H1 (cell line): ENCODE measurements around the gene PHLDA3. TPM values are rescaled to one million over a fixed set of nuclear protein-coding genes. Genes with fewer than 3 reads are reported as not detected.

ENCODE experiments used
- CTCF ChIA-PET: fragments of 300-600 bp; sonication (Branson Sonifier 250); formaldehyde crosslinking; loops from one replicate; lab custom pipeline; 2021; ENCODE audit not compliant: partially characterized antibody; lab: Charles Lee
- POLR2A ChIA-PET: fragments of 300-600 bp; sonication (Branson Sonifier 250); formaldehyde crosslinking; loops from one replicate; lab custom pipeline; 2021; ENCODE audit warnings: inconsistent platforms; ENCODE audit not compliant: partially characterized antibody; lab: Charles Lee
- DNase-seq, 2 experiments: peaks; one replicate each; pipeline versions ENCODE4 v3.0.0 to v3.0.0-alpha.2; 2010 to 2022; ENCODE audit warnings: low spot score in 2 of 2, low read depth in 1 of 2, mixed read lengths in 1 of 2
- FAIRE-seq: peaks from 2 replicates; lab custom pipeline; 2011; peaks lifted over from hg19 to GRCh38; lab: Jason Lieb, UNC
- H2AFZ ChIP-seq: 2 replicates; pipeline ENCODE4 v1.8.1; 2012; ENCODE audit warnings: low read length, inconsistent platforms
- H2AK5ac ChIP-seq: 2 replicates; pipeline ENCODE4 v1.6.1; 2013; ENCODE audit warnings: low read depth, low read length
- H2BK120ac ChIP-seq: replicated peaks from 2 replicates; pipeline ENCODE3; 2013; ENCODE audit warnings: low read depth, low read length, inconsistent platforms
- H2BK12ac ChIP-seq: 2 replicates; pipeline ENCODE4 v1.6.1; 2013; ENCODE audit warnings: low read depth, low read length
- H2BK15ac ChIP-seq: 2 replicates; pipeline ENCODE4 v1.6.1; 2013; ENCODE audit warnings: low read length
- H2BK20ac ChIP-seq: 2 replicates; pipeline ENCODE4 v1.6.1; 2013; ENCODE audit warnings: low read length
- H2BK5ac ChIP-seq: 2 replicates; pipeline ENCODE4 v1.6.1; 2013; ENCODE audit warnings: low read depth, low read length
- H3K14ac ChIP-seq: 2 replicates; pipeline ENCODE4 v1.6.1; 2013; ENCODE audit warnings: inconsistent platforms; ENCODE audit not compliant: insufficient read length
- H3K18ac ChIP-seq: 2 replicates; pipeline ENCODE4 v1.6.1; 2013; ENCODE audit warnings: low read length; ENCODE audit errors: extremely low read depth
- H3K23ac ChIP-seq: 2 replicates; pipeline ENCODE4 v1.6.1; 2013; ENCODE audit warnings: inconsistent platforms; ENCODE audit not compliant: insufficient read length
- H3K23me2 ChIP-seq: 2 replicates; pipeline ENCODE4 v1.6.1; 2013; ENCODE audit warnings: low read depth, low read length
- H3K27ac ChIP-seq: 2 replicates; pipeline ENCODE4 v1.6.1; 2011; ENCODE audit warnings: low read depth, low read length, inconsistent platforms
- H3K27me3 ChIP-seq, 4 experiments: replicated peaks in 1 of 4; 1 replicate in 1 of 4; 2 replicates in 3 of 4; pipeline versions ENCODE4 v1.6.1 to v1.8.1; 2011 to 2013; ENCODE audit warnings: low read length in 3 of 4, mild to moderate bottlenecking in 3 of 4, inconsistent platforms in 2 of 4, mixed read lengths in 2 of 4, moderate library complexity in 1 of 4; ENCODE audit not compliant: control insufficient read depth in 3 of 4, insufficient read depth in 3 of 4; ENCODE audit errors: extremely low read depth in 1 of 4
- H3K36me3 ChIP-seq, 4 experiments: 2 replicates each; pipeline versions ENCODE4 v1.6.1 to v1.8.1; 2011 to 2013; ENCODE audit warnings: mild to moderate bottlenecking in 4 of 4, low read length in 3 of 4, moderate library complexity in 2 of 4, control low read depth in 1 of 4, inconsistent platforms in 1 of 4; ENCODE audit not compliant: insufficient read depth in 4 of 4, control insufficient read depth in 2 of 4
- H3K4ac ChIP-seq: replicated peaks from 2 replicates; pipeline ENCODE3; 2013; ENCODE audit warnings: low read length, low read depth, mixed read lengths, inconsistent platforms; ENCODE audit not compliant: insufficient read length
- H3K4me1 ChIP-seq, 4 experiments: replicated peaks in 1 of 4; 1 replicate in 1 of 4; 2 replicates in 3 of 4; pipeline versions ENCODE4 v1.6.1 to v1.8.1; 2011 to 2013; ENCODE audit warnings: low read length in 3 of 4, inconsistent platforms in 2 of 4, mixed read lengths in 1 of 4; ENCODE audit not compliant: insufficient read depth in 4 of 4, control insufficient read depth in 3 of 4
- H3K4me2 ChIP-seq, 2 experiments: 2 replicates each; pipeline versions ENCODE4 v1.6.1 to v1.8.1; 2011 to 2013; ENCODE audit warnings: low read depth in 2 of 2, low read length in 2 of 2, control low read depth in 1 of 2, inconsistent platforms in 1 of 2, mild to moderate bottlenecking in 1 of 2; ENCODE audit not compliant: insufficient read depth in 1 of 2
- H3K4me3 ChIP-seq, 4 experiments: fragments of 200-600, 300-600 bp in 1 of 4; sonication (generic), shearing (Covaris generic), sonication (Bioruptor Twin) in 1 of 4; 2 replicates each; pipeline versions ENCODE4 v1.5.1 to v1.8.1; 2011 to 2016; ENCODE audit warnings: low read length in 4 of 4, low read depth in 3 of 4, control low read depth in 2 of 4, inconsistent platforms in 2 of 4, mild to moderate bottlenecking in 2 of 4, mixed read lengths in 1 of 4, moderate library complexity in 1 of 4; ENCODE audit not compliant: insufficient read depth in 2 of 4; ENCODE audit errors: extremely low read depth in 1 of 4
- H3K56ac ChIP-seq: replicated peaks from 2 replicates; pipeline ENCODE3; 2013; ENCODE audit warnings: low read depth, mild to moderate bottlenecking, mixed read lengths, low read length, inconsistent platforms; ENCODE audit not compliant: insufficient read length
- H3K79me1 ChIP-seq: 2 replicates; pipeline ENCODE4 v1.6.1; 2013; ENCODE audit warnings: low read depth, low read length, control low read depth
- H3K79me2 ChIP-seq, 2 experiments: 2 replicates each; pipeline versions ENCODE4 v1.6.1 to v1.8.1; 2012 to 2013; ENCODE audit warnings: low read length in 2 of 2, mild to moderate bottlenecking in 2 of 2, inconsistent platforms in 1 of 2; ENCODE audit not compliant: insufficient read depth in 2 of 2, control insufficient read depth in 1 of 2
- H3K9ac ChIP-seq, 4 experiments: replicated peaks in 1 of 4; 1 replicate in 1 of 4; 2 replicates in 3 of 4; pipeline versions ENCODE4 v1.6.1 to v1.8.1; 2011 to 2013; ENCODE audit warnings: low read depth in 3 of 4, low read length in 3 of 4, control low read depth in 2 of 4, mild to moderate bottlenecking in 2 of 4, moderate library complexity in 2 of 4, inconsistent platforms in 1 of 4; ENCODE audit errors: extremely low read depth in 1 of 4
- H3K9me3 ChIP-seq, 2 experiments: 2 replicates each; pipeline versions ENCODE4 v1.6.1 to v1.8.1; 2012 to 2013; ENCODE audit warnings: mild to moderate bottlenecking in 2 of 2, moderate library complexity in 2 of 2, control low read depth in 1 of 2, inconsistent platforms in 1 of 2, low read depth in 1 of 2, low read length in 1 of 2, mixed read lengths in 1 of 2; ENCODE audit not compliant: insufficient read depth in 2 of 2
- H4K20me1 ChIP-seq, 2 experiments: replicated peaks in 1 of 2; 2 replicates each; pipeline versions ENCODE3 to v1.8.1; 2011 to 2013; ENCODE audit warnings: inconsistent platforms in 2 of 2, low read length in 2 of 2, mild to moderate bottlenecking in 1 of 2; ENCODE audit not compliant: insufficient read depth in 2 of 2, control insufficient read depth in 1 of 2
- H4K5ac ChIP-seq: 2 replicates; pipeline ENCODE4 v1.6.1; 2013; ENCODE audit warnings: low read length, low read depth, mixed read lengths, inconsistent platforms; ENCODE audit not compliant: insufficient read length
- H4K8ac ChIP-seq: 2 replicates; pipeline ENCODE4 v1.8.0; 2013; ENCODE audit warnings: mild to moderate bottlenecking, moderate library complexity, low read length, inconsistent platforms; ENCODE audit not compliant: insufficient read depth; ENCODE audit errors: extremely low read depth
- H4K91ac ChIP-seq: replicated peaks from 2 replicates; pipeline ENCODE3; 2013; ENCODE audit warnings: low read length, mixed read lengths, inconsistent platforms; ENCODE audit not compliant: insufficient read length
- NANOG ChIP-seq: IDR thresholded peaks from 2 replicates; pipeline ENCODE4 v1.6.1; 2011; ENCODE audit warnings: low read length, low read depth, mild to moderate bottlenecking, inconsistent platforms; ENCODE audit not compliant: insufficient read depth, poor library complexity, severe bottlenecking
- WGBS, 2 experiments: shearing (Covaris generic) in 1 of 2; methylation state at CpG; one replicate each; pipeline versions ENCODE4 v1.1.6 to v1.1.7; 2013 to 2015; ENCODE audit warnings: low lambda C conversion rate in 2 of 2, mixed read lengths in 2 of 2, inconsistent platforms in 1 of 2, low coverage in 1 of 2, missing lambda C conversion rate in 1 of 2; ENCODE audit not compliant: insufficient replicate concordance in 2 of 2, insufficient coverage in 1 of 2, insufficient read length in 1 of 2; ENCODE audit errors: extremely low coverage in 1 of 2, missing lambda C conversion rate in 1 of 2; 5-methylcytosine and 5-hydroxymethylcytosine counted together
- polyA plus RNA-seq, 7 experiments: library from polyadenylated mRNA; depleted of rRNA in 3 of 7; stranded (reverse) in 5 of 7; unstranded in 2 of 7; fragments of >200 nt in 5 of 7; fragments of 200-250 nt in 2 of 7; gene quantifications; 1 replicate in 5 of 7; 2 replicates in 1 of 7; 4 replicates in 1 of 7; pipeline versions ENCODE4 v1.2.1 to v1.2.3, GENCODE V29; 2011 to 2013; ENCODE audit warnings: missing spikeins in 2 of 7, mixed read lengths in 2 of 7
- total RNA-seq: library from RNA; stranded (reverse); fragmentation: NEBNext Ultra II Directional; extraction: Animal tissue kit (Norgen Biotek cat#: 25700); gene quantifications from 2 replicates; pipeline ENCODE4 v1.2.1, GENCODE V29; 2021

Gene PHLDA3
- total and polyA plus RNA-seq, 2 of the 8 experiments (the other 6 are each of a cell fraction or from before 2014, with no cell fraction given), result 25.5 to 27.5 TPM

GRCh38 chr1:201421041-201421440 is 47.9 kb downstream of the PHLDA3 start:
- Histone ChIP-seq H3K23me2 (no peaks in the 10 kb centered on the region; the same call in 1 of the 2 replicates), H3K4ac (peak overlapping the region; percentile 21), H2BK5ac (peak overlapping the region; percentile 44; the same call in 1 of the 2 replicates), H2BK20ac (peak overlapping the region; percentile 32; the same call in 1 of the 2 replicates), H4K91ac (peak overlapping the region; percentile 56), H2BK15ac (peak overlapping the region; percentile 29; the same call in 1 of the 2 replicates), H2AK5ac (no peak overlapping the region), H3K36me3 (no peaks in the 10 kb centered on the region), H3K4me3 (no peak overlapping the region), H3K27ac (no peak overlapping the region), H4K20me1 (no peaks in the 10 kb centered on the region)
- FAIRE-seq (no peak), DNase-seq (no peak)
- CTCF ChIA-PET, result interaction anchor here (0.6 to 7.0 kb wide), 10 partner anchors 11 to 109 kb away, joined by 3 to 60 read pairs (median 4); no protein-coding TSS in a partner anchor
- TF ChIP-seq NANOG, result no peak
- TF ChIP-seq, all 59 proteins: peak for 0
- Histone ChIP-seq H3K4me2 (no peak overlapping the region), H4K5ac (peak overlapping the region; percentile 60), H3K9me3 (no peaks in the 10 kb centered on the region; a peak in 1 of 4 replicates), H3K79me2 (no peaks in the 10 kb centered on the region), H3K56ac (peak overlapping the region; percentile 14), H4K8ac (peak overlapping the region; percentile 53; the same call in 1 of the 2 replicates), H3K79me1 (no peaks in the 10 kb centered on the region), H3K4me1 (peaks cover 0 to 10% (median 0%) of the 10 kb centered on the region in 4 experiments; a peak in 1 of 7 replicates), H3K23ac (no peak overlapping the region), H2BK120ac (peak overlapping the region; percentile 26), H3K14ac (no peak overlapping the region), H3K18ac (peak overlapping the region; percentile 38; the same call in 1 of the 2 replicates), H2AFZ (peak overlapping the region; percentile 55; the same call in 1 of the 2 replicates), H2BK12ac (peak overlapping the region; percentile 91; the same call in 1 of the 2 replicates), H3K9ac (no peak overlapping the region), H3K27me3 (0 out of 7 replicates have a peak, but pooled peaks cover 0 to 2% (median 0%) of the 10 kb centered on the region in 4 experiments)
- 84% methylated on average over 8 of the region's 8 CpGs; no CpG with 5 or more reads in 1 of the 2 experiments for WGBS, 2 experiments
- POLR2A ChIA-PET, result interaction anchor here (0.6 to 2.6 kb wide), 3 partner anchors 10 to 16 kb away, joined by 3 to 8 read pairs (median 4); no protein-coding TSS in a partner anchor
